Measurements from ENCODE around the gene PSTPIP2. TPM values are rescaled to one million over a fixed set of nuclear protein-coding genes. Genes with fewer than 3 reads are reported as not detected.

The PSTPIP2 gene
- total and polyA plus RNA-seq, 2 donors (not counting 3 experiments of a cell fraction or from before 2014, with no cell fraction given) = 1.6 to 4.9 TPM

GRCh38 chr18:46019936-46020335, 52.1 kb downstream of the PSTPIP2 start:
- intact Hi-C loops (cut with micrococcal nuclease) = no loop called here
- dilution Hi-C loops (cut with MboI; ENCODE audit: extremely low pct_ligation_motif_present, low sequenced_read_pairs) = no loop called here
- Histone ChIP-seq H3K4me2 (ENCODE audit: insufficient read depth, low read length) (no peak overlapping the region), H3K9ac (replicated peaks; ENCODE audit: extremely low read depth, insufficient read depth, low read length) (no peak overlapping the region), H3K27me3 (ENCODE audit: control insufficient read depth in 2 of 2, insufficient read depth in 2 of 2, low read length in 2 of 2) (peaks cover 0 to 1% of the 10 kb centered on the region in 2 experiments), H3K9me3 (replicated peaks; ENCODE audit: control insufficient read depth, insufficient read depth, low read length) (no peaks in the 10 kb centered on the region), H2AFZ (ENCODE audit: low read depth, low read length) (no peak overlapping the region), H3K9me1 (replicated peaks; ENCODE audit: control insufficient read depth, extremely low read depth, insufficient read depth, low read length) (no peaks in the 10 kb centered on the region), H4K20me1 (replicated peaks; ENCODE audit: control insufficient read depth, extremely low read depth, insufficient read depth, low read length) (no peaks in the 10 kb centered on the region), H3K27ac (ENCODE audit: insufficient read depth, low read depth, low read length) (no peak overlapping the region), H3K36me3 (ENCODE audit: control insufficient read depth in 2 of 2, extremely low read depth in 1 of 2, insufficient read depth in 2 of 2, low read length in 2 of 2) (no peaks in the 10 kb centered on the region), H3K4me1 (ENCODE audit: control insufficient read depth, extremely low read depth, insufficient read depth, low read length) (no peaks in the 10 kb centered on the region), H3K4me3 (replicated peaks in 1 of 3; ENCODE audit: insufficient read depth in 1 of 3, low read depth in 1 of 3, low read length in 3 of 3) (no peak overlapping the region), H3K79me2 (ENCODE audit: control insufficient read depth, insufficient read depth, low read length) (no peaks in the 10 kb centered on the region)
- ChIA-PET POLR2A (no interaction called here), CTCF (interaction anchor here (0.8 kb wide), 1 partner anchor 14 kb away, joined by 3 read pairs; no protein-coding TSS in a partner anchor)
- no peak for TF ChIP-seq JUN (IDR thresholded peaks at IDR 0.05; ENCODE audit: borderline replicate concordance, insufficient read depth, insufficient read length, low read depth)
- no peak for TF ChIP-seq EZH2 (IDR thresholded peaks at IDR 0.05; ENCODE audit: borderline replicate concordance, low read depth, low read length, severe bottlenecking)
- no peak for TF ChIP-seq POLR2A (IDR thresholded peaks at IDR 0.05; ENCODE audit: low read depth, low read length)
- TF ChIP-seq FOS (IDR thresholded peaks at IDR 0.05; ENCODE audit: borderline replicate concordance, insufficient read depth, low read length) = no peak
- no peak for TF ChIP-seq MAX (IDR thresholded peaks at IDR 0.05; ENCODE audit: insufficient read depth, insufficient read length)
- no peak for TF ChIP-seq GATA2 (IDR thresholded peaks at IDR 0.05; ENCODE audit: insufficient read depth, insufficient read length, low read depth, low read length)
- TF ChIP-seq MYC (IDR thresholded peaks at IDR 0.05; ENCODE audit: low read depth, low read length) = no peak
- TF ChIP-seq CTCF (IDR thresholded peaks at IDR 0.05; ENCODE audit: extremely low read depth in 1 of 2, insufficient read depth in 1 of 2, low read depth in 1 of 2, low read length in 2 of 2) = no peak
- no peak for TF ChIP-seq POLR2AphosphoS5 (IDR thresholded peaks at IDR 0.05; ENCODE audit: insufficient read depth, low read depth, low read length)
- no peak for DNase-seq (ENCODE audit: low read depth, low spot score)
- no TSS peak for BruUV-seq (replicated peaks)
- FAIRE-seq = no peak

All from endothelial cell of umbilical vein (primary cell).